ENCODE data around the gene CARS1.

DNA sequence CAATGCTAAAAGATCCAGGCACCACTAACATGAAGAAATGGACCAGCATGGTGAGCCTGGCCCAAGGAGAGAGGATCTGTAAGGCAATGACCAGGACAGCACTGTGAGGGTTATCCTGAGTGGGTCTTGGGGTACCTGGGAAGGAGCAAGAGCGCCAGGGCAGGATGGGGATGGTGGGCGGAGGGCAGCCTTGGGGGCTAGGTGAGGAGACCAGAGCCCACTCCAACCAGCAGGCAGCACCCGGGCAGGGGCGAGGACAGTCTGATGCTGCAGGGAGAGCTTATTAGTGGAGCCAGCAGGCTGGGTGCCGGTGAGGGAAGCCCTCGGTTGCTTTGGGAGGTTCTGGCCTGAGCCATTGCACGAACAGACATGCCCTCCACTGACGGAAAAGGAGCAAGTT, 54.4 kb downstream of the CARS1 start:
- TF ChIP-seq, protein P1, sequence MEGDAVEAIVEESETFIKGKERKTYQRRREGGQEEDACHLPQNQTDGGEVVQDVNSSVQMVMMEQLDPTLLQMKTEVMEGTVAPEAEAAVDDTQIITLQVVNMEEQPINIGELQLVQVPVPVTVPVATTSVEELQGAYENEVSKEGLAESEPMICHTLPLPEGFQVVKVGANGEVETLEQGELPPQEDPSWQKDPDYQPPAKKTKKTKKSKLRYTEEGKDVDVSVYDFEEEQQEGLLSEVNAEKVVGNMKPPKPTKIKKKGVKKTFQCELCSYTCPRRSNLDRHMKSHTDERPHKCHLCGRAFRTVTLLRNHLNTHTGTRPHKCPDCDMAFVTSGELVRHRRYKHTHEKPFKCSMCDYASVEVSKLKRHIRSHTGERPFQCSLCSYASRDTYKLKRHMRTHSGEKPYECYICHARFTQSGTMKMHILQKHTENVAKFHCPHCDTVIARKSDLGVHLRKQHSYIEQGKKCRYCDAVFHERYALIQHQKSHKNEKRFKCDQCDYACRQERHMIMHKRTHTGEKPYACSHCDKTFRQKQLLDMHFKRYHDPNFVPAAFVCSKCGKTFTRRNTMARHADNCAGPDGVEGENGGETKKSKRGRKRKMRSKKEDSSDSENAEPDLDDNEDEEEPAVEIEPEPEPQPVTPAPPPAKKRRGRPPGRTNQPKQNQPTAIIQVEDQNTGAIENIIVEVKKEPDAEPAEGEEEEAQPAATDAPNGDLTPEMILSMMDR (IDR thresholded peaks at IDR 0.05; ENCODE audit: insufficient read depth, low read length, poor library complexity, severe bottlenecking) = no peak
- no peak for TF ChIP-seq EZH2phosphoT487 (conservative IDR thresholded peaks at IDR 0.05; ENCODE audit: low read length)
